HG03196 (cell line): ENCODE data around the gene ELOVL3.

ENCODE experiments used
- ATAC-seq: cut with Tn5 transposase; IDR thresholded peaks from one replicate; pipeline ENCODE4 v1.9.1; 2021; ENCODE audit not compliant: unreplicated experiment

Gene ELOVL3

GRCh38 chr10:102226542-102226870 is 407 bp downstream of the ELOVL3 start:
- ATAC-seq: no peak

- ATAC-seq: no peak
These were observed 951 bp downstream of the ELOVL3 start for GRCh38 chr10:102227050-102227449.

- ATAC-seq: no peak
These were observed 3.7 kb downstream of the ELOVL3 start for GRCh38 chr10:102229810-102230263.

- ATAC-seq: no peak
These were observed 4.3 kb downstream of the ELOVL3 start for GRCh38 chr10:102230264-102230860.

- no peak for ATAC-seq
These were observed 4.8 kb downstream of the ELOVL3 start for GRCh38 chr10:102230861-102231356.

- ATAC-seq: no peak
These were observed 5.5 kb downstream of the ELOVL3 start for GRCh38 chr10:102231357-102232318.

- ATAC-seq: no peak
These were observed 7.9 kb downstream of the ELOVL3 start for GRCh38 chr10:102233997-102234396.

- ATAC-seq: no peak
These were observed 8.9 kb downstream of the ELOVL3 start for GRCh38 chr10:102234888-102235597.

- no peak for ATAC-seq
These were observed 9.5 kb downstream of the ELOVL3 start for GRCh38 chr10:102235598-102235920.

- ATAC-seq: no peak
These were observed 9.9 kb downstream of the ELOVL3 start for GRCh38 chr10:102236006-102236405.

- no peak for ATAC-seq
These were observed 11.7 kb downstream of the ELOVL3 start for GRCh38 chr10:102237711-102238252.

- ATAC-seq: no peak
These were observed 14.4 kb downstream of the ELOVL3 start for GRCh38 chr10:102240467-102241031.

GRCh38 chr10:102241032-102241443 is 14.9 kb downstream of the ELOVL3 start:
- no peak for ATAC-seq

- ATAC-seq: peak; percentile 42
These were observed 15.5 kb downstream of the ELOVL3 start, which contains the start of gene PITX3 for GRCh38 chr10:102241444-102242117. Gene PITX3, minus strand, starts transcription at chr10:102241512. Its CDS starts 9,432 bp downstream, at chr10:102232080.

GRCh38 chr10:102242118-102242485 is 16.0 kb downstream of the ELOVL3 start:
- no peak for ATAC-seq

- ATAC-seq: no peak
These were observed 17.2 kb downstream of the ELOVL3 start for GRCh38 chr10:102243309-102243708.

- ATAC-seq: peak; percentile 88
These were observed 19.2 kb downstream of the ELOVL3 start, which contains the start of gene GBF1 for GRCh38 chr10:102245082-102245931. Gene GBF1, plus strand, starts transcription at chr10:102245532. Its CDS starts 13,407 bp downstream, at chr10:102258939.

GRCh38 chr10:102245932-102246251 is 19.8 kb downstream of the ELOVL3 start:
- no peak for ATAC-seq

- no peak for ATAC-seq
These were observed 20.2 kb downstream of the ELOVL3 start for GRCh38 chr10:102246261-102246660.
